PC-9 (cell line): Measurements from ENCODE around the gene THADA. TPM values are rescaled to one million over a fixed set of nuclear protein-coding genes. Genes with fewer than 3 reads are reported as not detected.

Experiments used
- BruUV-seq: library from RNA; stranded (reverse); fragments of 400-500 nt; replicated peaks from 2 replicates; lab custom pipeline; 2021; lab: Mats Ljungman, UMichigan
- CTCF ChIA-PET: fragments of 300-600 bp; sonication (Branson Sonifier 250); formaldehyde crosslinking; loops from one replicate; lab custom pipeline; 2022; ENCODE audit warnings: antibody characterized with exemption; lab: Charles Lee
- POLR2A ChIA-PET: fragments of 300-600 bp; sonication (Branson Sonifier 250); formaldehyde crosslinking; loops from one replicate; lab custom pipeline; 2022; ENCODE audit warnings: antibody characterized with exemption; ENCODE audit not compliant: unreplicated experiment; lab: Charles Lee
- DNase-seq, 2 experiments: peaks; one replicate each; pipeline versions ENCODE4 v3.0.0 to v3.0.0-alpha.2; 2015 to 2022; ENCODE audit warnings: mixed read lengths in 1 of 2
- H2AFZ ChIP-seq: fragments of 200-600 bp; sonication (generic); 2 replicates; pipeline ENCODE4 v1.8.1; 2017; ENCODE audit warnings: antibody characterized with exemption
- H3F3A ChIP-seq: fragments of 200-600 bp; sonication (generic); 2 replicates; pipeline ENCODE4 v1.8.1; 2017; ENCODE audit warnings: antibody characterized with exemption, mild to moderate bottlenecking, low read depth; ENCODE audit not compliant: insufficient read depth
- H3K27ac ChIP-seq: fragments of 200-600 bp; sonication (generic); 2 replicates; pipeline ENCODE4 v1.6.1; 2016; ENCODE audit warnings: mixed run types
- H3K27me3 ChIP-seq: fragments of 200-600 bp; sonication (generic); 2 replicates; pipeline ENCODE4 v1.6.1; 2016; ENCODE audit warnings: low read depth, mixed run types; ENCODE audit not compliant: insufficient read depth
- H3K36me3 ChIP-seq: fragments of 200-600 bp; sonication (generic); 2 replicates; pipeline ENCODE4 v1.6.1; 2016; ENCODE audit warnings: low read depth, mixed run types
- H3K4me1 ChIP-seq: fragments of 200-600 bp; sonication (generic); replicated peaks from 2 replicates; pipeline ENCODE4 v1.6.1; 2016; ENCODE audit warnings: mixed run types; ENCODE audit not compliant: insufficient read depth
- H3K4me2 ChIP-seq: fragments of 200-600 bp; sonication (generic); 2 replicates; pipeline ENCODE4 v1.6.1; 2017; ENCODE audit warnings: mixed run types
- H3K4me3 ChIP-seq: fragments of 200-600 bp; sonication (generic); 2 replicates; pipeline ENCODE4 v1.6.1; 2016; ENCODE audit warnings: mixed run types
- H3K79me2 ChIP-seq: fragments of 200-600 bp; sonication (generic); 2 replicates; pipeline ENCODE4 v1.6.1; 2017; ENCODE audit warnings: low read depth, mixed run types
- H3K9me2 ChIP-seq: fragments of 200-600 bp; sonication (generic); 2 replicates; pipeline ENCODE4 v1.8.1; 2017; ENCODE audit warnings: mild to moderate bottlenecking; ENCODE audit not compliant: insufficient read depth
- H3K9me3 ChIP-seq: fragments of 200-600 bp; sonication (generic); 2 replicates; pipeline ENCODE4 v1.8.1; 2016; ENCODE audit warnings: low read depth; ENCODE audit not compliant: insufficient read depth
- H4K20me1 ChIP-seq: fragments of 200-600 bp; sonication (generic); 2 replicates; pipeline ENCODE4 v1.8.1; 2017; ENCODE audit not compliant: insufficient read depth
- EZH2 ChIP-seq: fragments of 200-600 bp; sonication (generic); IDR thresholded peaks from 2 replicates; pipeline ENCODE4 v1.8.0; 2017; ENCODE audit warnings: antibody characterized with exemption, low read depth
- intact Hi-C: fragments of 100-400 bp; cut with micrococcal nuclease; formaldehyde crosslinking; loops from one replicate; pipeline ENCODE4 v1.10.0; 2022; ENCODE audit not compliant: unreplicated experiment
- total RNA-seq: library from RNA; stranded (reverse); gene quantifications from 2 replicates; pipeline ENCODE4 v1.2.3, GENCODE V29; 2021
- TF ChIP-seq, protein P1 (sequence below): fragments of 200-600 bp; sonication (generic); conservative IDR thresholded peaks from 2 replicates; pipeline ENCODE4 v1.6.1; 2017; ENCODE audit warnings: mixed run types, antibody characterized with exemption, mild to moderate bottlenecking, moderate library complexity

The THADA gene
- total RNA-seq, 1 experiment from 2014 or later, result 28.1 TPM

DNA sequence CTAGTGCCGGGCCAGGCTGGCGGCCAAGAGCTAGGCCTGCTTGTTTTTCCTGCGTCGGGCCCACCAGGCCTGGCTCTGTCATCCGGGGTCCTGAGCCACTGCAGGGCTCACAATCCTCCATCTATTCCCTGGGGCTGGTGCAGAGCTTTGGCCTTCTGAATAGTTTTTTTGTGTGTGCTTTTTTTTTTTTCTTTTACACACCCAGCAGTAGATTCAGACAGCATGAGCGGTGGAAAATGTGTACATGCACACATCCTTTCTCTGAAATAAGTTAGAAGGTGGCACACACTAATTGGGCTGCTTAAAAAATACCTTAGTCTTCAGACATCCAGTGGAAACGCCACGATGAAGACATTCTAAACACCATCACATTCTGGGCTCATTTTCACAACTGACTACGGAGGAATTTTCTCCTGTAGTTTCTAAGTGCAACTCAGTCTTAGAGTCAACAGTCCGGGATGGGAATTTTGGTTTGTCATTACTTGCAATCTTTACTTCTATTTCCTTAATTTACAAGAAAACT is 375.5 kb downstream of the THADA start:
- H3F3A ChIP-seq, result peaks cover 68% of the 10 kb centered on the region
- H3K4me1 ChIP-seq, result peaks cover 51% of the 10 kb centered on the region
- no peak for TF ChIP-seq EZH2
- TF ChIP-seq, protein P1, sequence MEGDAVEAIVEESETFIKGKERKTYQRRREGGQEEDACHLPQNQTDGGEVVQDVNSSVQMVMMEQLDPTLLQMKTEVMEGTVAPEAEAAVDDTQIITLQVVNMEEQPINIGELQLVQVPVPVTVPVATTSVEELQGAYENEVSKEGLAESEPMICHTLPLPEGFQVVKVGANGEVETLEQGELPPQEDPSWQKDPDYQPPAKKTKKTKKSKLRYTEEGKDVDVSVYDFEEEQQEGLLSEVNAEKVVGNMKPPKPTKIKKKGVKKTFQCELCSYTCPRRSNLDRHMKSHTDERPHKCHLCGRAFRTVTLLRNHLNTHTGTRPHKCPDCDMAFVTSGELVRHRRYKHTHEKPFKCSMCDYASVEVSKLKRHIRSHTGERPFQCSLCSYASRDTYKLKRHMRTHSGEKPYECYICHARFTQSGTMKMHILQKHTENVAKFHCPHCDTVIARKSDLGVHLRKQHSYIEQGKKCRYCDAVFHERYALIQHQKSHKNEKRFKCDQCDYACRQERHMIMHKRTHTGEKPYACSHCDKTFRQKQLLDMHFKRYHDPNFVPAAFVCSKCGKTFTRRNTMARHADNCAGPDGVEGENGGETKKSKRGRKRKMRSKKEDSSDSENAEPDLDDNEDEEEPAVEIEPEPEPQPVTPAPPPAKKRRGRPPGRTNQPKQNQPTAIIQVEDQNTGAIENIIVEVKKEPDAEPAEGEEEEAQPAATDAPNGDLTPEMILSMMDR, result no peak
- peak overlapping the region; percentile 72 for H3K4me3 ChIP-seq
- 0 out of 2 replicates have a peak, but pooled peaks cover 8% of the 10 kb centered on the region for H4K20me1 ChIP-seq
- POLR2A ChIA-PET, result interaction anchor here (0.6 to 0.7 kb wide), 2 partner anchors 297 to 384 kb away, joined by 4 to 6 read pairs; no protein-coding TSS in a partner anchor
- peak overlapping the region; percentile 99 for H3K4me2 ChIP-seq
- BruUV-seq, result no TSS peak
- intact Hi-C loops, result loop anchor here (1.0 kb wide), 1 partner anchor 134 kb away; no protein-coding TSS in a partner anchor
- H3K27ac ChIP-seq, result peak overlapping the region; percentile 92
- H3K36me3 ChIP-seq, result peaks cover 19% of the 10 kb centered on the region
- H3K9me3 ChIP-seq, result no peaks in the 10 kb centered on the region
- peak in 1 of 2 experiments; percentile 50 for DNase-seq
- H2AFZ ChIP-seq, result peak overlapping the region; percentile 78
- H3K27me3 ChIP-seq, result no peaks in the 10 kb centered on the region
- CTCF ChIA-PET, result interaction anchor here (0.9 kb wide), 1 partner anchor 40 kb away, joined by 5 read pairs; no protein-coding TSS in a partner anchor
- no peaks in the 10 kb centered on the region for H3K9me2 ChIP-seq
- peaks cover 65% of the 10 kb centered on the region for H3K79me2 ChIP-seq

- H3K27me3 ChIP-seq, result no peaks in the 10 kb centered on the region
- H3K4me1 ChIP-seq, result peaks cover 51% of the 10 kb centered on the region
- H3K4me3 ChIP-seq, result peak overlapping the region; percentile 72
- peaks cover 19% of the 10 kb centered on the region for H3K36me3 ChIP-seq
- TSS peak; percentile 87 for BruUV-seq
- H4K20me1 ChIP-seq, result 0 out of 2 replicates have a peak, but pooled peaks cover 6% of the 10 kb centered on the region
- peaks cover 58% of the 10 kb centered on the region for H3K79me2 ChIP-seq
- peak overlapping the region; percentile 78 for H2AFZ ChIP-seq
- POLR2A ChIA-PET, result interaction anchor here (0.6 to 0.7 kb wide), 3 partner anchors 117 to 384 kb away, joined by 3 to 6 read pairs (median 4); no protein-coding TSS in a partner anchor
- no peaks in the 10 kb centered on the region for H3K9me3 ChIP-seq
- H3K9me2 ChIP-seq, result no peaks in the 10 kb centered on the region
- no peak for TF ChIP-seq EZH2
- TF ChIP-seq, protein P1, result no peak; the same call in 1 of the 2 replicates
- peaks cover 68% of the 10 kb centered on the region for H3F3A ChIP-seq
- DNase-seq, result peak; percentile 81 to 91
- CTCF ChIA-PET, result interaction anchor here (0.9 kb wide), 1 partner anchor 39 kb away, joined by 5 read pairs; no protein-coding TSS in a partner anchor
- H3K4me2 ChIP-seq, result peak overlapping the region; percentile 99
- intact Hi-C loops, result loop anchor here (1.0 to 2.0 kb wide), 4 partner anchors 19 to 133 kb away; no protein-coding TSS in a partner anchor
- H3K27ac ChIP-seq, result peak overlapping the region; percentile 92
Observed at GRCh38 chr2:43219383-43220228, 376.2 kb downstream of the THADA start.
